ENCODE data around the gene PGM2.
A peak's percentile ranks its signal among the peaks of the same experiment; 100 is the strongest.
"Not testable (repeated sequence)": the region's sequence is repeated elsewhere in the genome, so short reads cannot be mapped to it uniquely, and the experiment has no call there.

PGM2 gene

GRCh38 chr4:37826295-37827029 lies at the start of gene PGM2:
Gene PGM2 (plus strand): TSS chr4:37826686. CDS start chr4:37826733, 47 bp downstream.
- peak; percentile 61 for DNase-seq (ENCODE audit: low read depth)
- peak within 1 kb of the TSS; percentile 96 for H3K4me3 ChIP-seq (ENCODE audit: low read depth, low read length)

- no peak overlapping the region for H3K4me3 ChIP-seq (ENCODE audit: low read depth, low read length)
- no peak for DNase-seq (ENCODE audit: low read depth)
These were observed 46.6 kb upstream of the PGM2 start for GRCh38 chr4:37779896-37780295.

- no peak for DNase-seq (ENCODE audit: low read depth)
- no peak overlapping the region for H3K4me3 ChIP-seq (ENCODE audit: low read depth, low read length)
These were observed 45.9 kb upstream of the PGM2 start for GRCh38 chr4:37780444-37781130.

GRCh38 chr4:37781131-37781455 lies 45.4 kb upstream of the PGM2 start:
- no peak overlapping the region for H3K4me3 ChIP-seq (ENCODE audit: low read depth, low read length)
- DNase-seq (ENCODE audit: low read depth): no peak

- DNase-seq (ENCODE audit: low read depth); H3K4me3 ChIP-seq (ENCODE audit: low read depth, low read length): not testable (repeated sequence)
These were observed 40.2 kb upstream of the PGM2 start for GRCh38 chr4:37786267-37786666.

- not testable (repeated sequence) for H3K4me3 ChIP-seq (ENCODE audit: low read depth, low read length); DNase-seq (ENCODE audit: low read depth)
These were observed 38.5 kb upstream of the PGM2 start for GRCh38 chr4:37787883-37788460.

GRCh38 chr4:37788819-37789218 lies 37.7 kb upstream of the PGM2 start:
- DNase-seq (ENCODE audit: low read depth): no peak
- no peak overlapping the region for H3K4me3 ChIP-seq (ENCODE audit: low read depth, low read length)

GRCh38 chr4:37792241-37792640 lies 34.2 kb upstream of the PGM2 start:
- no peak for DNase-seq (ENCODE audit: low read depth)
- no peak overlapping the region for H3K4me3 ChIP-seq (ENCODE audit: low read depth, low read length)

- H3K4me3 ChIP-seq (ENCODE audit: low read depth, low read length): no peak overlapping the region
- DNase-seq (ENCODE audit: low read depth): no peak
These were observed 32.9 kb upstream of the PGM2 start for GRCh38 chr4:37793562-37793961.

- H3K4me3 ChIP-seq (ENCODE audit: low read depth, low read length): no peak overlapping the region
- DNase-seq (ENCODE audit: low read depth): no peak
These were observed 32.4 kb upstream of the PGM2 start for GRCh38 chr4:37794056-37794455.

GRCh38 chr4:37795581-37796195 lies 30.8 kb upstream of the PGM2 start:
- H3K4me3 ChIP-seq (ENCODE audit: low read depth, low read length): no peak overlapping the region
- DNase-seq (ENCODE audit: low read depth): no peak

- no peak overlapping the region for H3K4me3 ChIP-seq (ENCODE audit: low read depth, low read length)
- DNase-seq (ENCODE audit: low read depth): no peak
These were observed 29.1 kb upstream of the PGM2 start for GRCh38 chr4:37797374-37797773.

- H3K4me3 ChIP-seq (ENCODE audit: low read depth, low read length): no peak overlapping the region
- no peak for DNase-seq (ENCODE audit: low read depth)
These were observed 28.6 kb upstream of the PGM2 start for GRCh38 chr4:37797923-37798322.

- no peak overlapping the region for H3K4me3 ChIP-seq (ENCODE audit: low read depth, low read length)
- DNase-seq (ENCODE audit: low read depth): no peak
These were observed 27.9 kb upstream of the PGM2 start for GRCh38 chr4:37798616-37799015.

- no peak overlapping the region for H3K4me3 ChIP-seq (ENCODE audit: low read depth, low read length)
These were observed 26.4 kb upstream of the PGM2 start for GRCh38 chr4:37799941-37800554.

GRCh38 chr4:37802068-37802666 lies 24.3 kb upstream of the PGM2 start:
- no peak for DNase-seq (ENCODE audit: low read depth)
- no peak overlapping the region for H3K4me3 ChIP-seq (ENCODE audit: low read depth, low read length)

More at GRCh38 chr4:37799941-37800554, 26.4 kb upstream of the PGM2 start:
- no peak for DNase-seq (ENCODE audit: low read depth)

- no peak overlapping the region for H3K4me3 ChIP-seq (ENCODE audit: low read depth, low read length)
- DNase-seq (ENCODE audit: low read depth): no peak
These were observed 23.0 kb upstream of the PGM2 start for GRCh38 chr4:37803348-37803973.

- DNase-seq (ENCODE audit: low read depth): no peak
- no peak overlapping the region for H3K4me3 ChIP-seq (ENCODE audit: low read depth, low read length)
These were observed 21.4 kb upstream of the PGM2 start for GRCh38 chr4:37805091-37805490.

- H3K4me3 ChIP-seq (ENCODE audit: low read depth, low read length): no peak overlapping the region
- DNase-seq (ENCODE audit: low read depth): peak; percentile 51
These were observed 13.8 kb upstream of the PGM2 start for GRCh38 chr4:37812713-37813112.

Data from skeletal muscle cell (primary cell).